ENCODE results near the gene KLHL22.
A peak's percentile ranks its signal among the peaks of the same experiment; 100 is the strongest.
"Not testable (repeated sequence)": the region's sequence is repeated elsewhere in the genome, so short reads cannot be mapped to it uniquely, and the experiment has no call there.

KLHL22 gene

GRCh38 chr22:20494978-20495860 is at the start of gene KLHL22:
Gene KLHL22 (minus strand): TSS chr22:20495795. CDS start chr22:20489211, 6,584 bp downstream.
- Histone ChIP-seq H3K79me2 (ENCODE audit: control insufficient read depth, low read length) (peaks cover 22% of the 10 kb centered on the region), H3K9me3 (ENCODE audit: control insufficient read depth, insufficient read depth, low read length) (no peaks in the 10 kb centered on the region), H3F3A (ENCODE audit: control insufficient read depth, insufficient read depth) (no peaks in the 10 kb centered on the region; the same call in 1 of the 2 replicates), H4K20me1 (ENCODE audit: control insufficient read depth, insufficient read depth, low read depth, low read length) (no peaks in the 10 kb centered on the region), H3K9me2 (replicated peaks; ENCODE audit: control insufficient read depth, low read length) (no peaks in the 10 kb centered on the region), H3K27ac (ENCODE audit: low read depth, low read length) (peak within 1 kb of the TSS; percentile 46), H3K27me3 (ENCODE audit: control insufficient read depth, low read length) (peaks cover 6% of the 10 kb centered on the region; the same call in 1 of the 2 replicates), H3K4me1 (ENCODE audit: control insufficient read depth, low read length) (peaks cover 22% of the 10 kb centered on the region), H3K4me3 (ENCODE audit: low read length) (peak within 1 kb of the TSS; percentile 80), H3K36me3 (ENCODE audit: control insufficient read depth, low read length) (no peaks in the 10 kb centered on the region), H3K4me2 (ENCODE audit: low read length) (peak within 1 kb of the TSS; percentile 83)
- peak; percentile 40; the same call in 1 of the 2 replicates for TF ChIP-seq EZH2phosphoT487 (IDR thresholded peaks at IDR 0.05; ENCODE audit: borderline replicate concordance, low read length)
- no peak for TF ChIP-seq CTCF (IDR thresholded peaks at IDR 0.05; ENCODE audit: low read depth, low read length, poor library complexity, severe bottlenecking)

- peaks cover 78% of the 10 kb centered on the region for H3K79me2 ChIP-seq (ENCODE audit: control insufficient read depth, low read length)
- H3K27ac ChIP-seq (ENCODE audit: low read depth, low read length); H3K9me2 ChIP-seq (replicated peaks; ENCODE audit: control insufficient read depth, low read length); H3K27me3 ChIP-seq (ENCODE audit: control insufficient read depth, low read length); H3K9me3 ChIP-seq (ENCODE audit: control insufficient read depth, insufficient read depth, low read length); H3K4me2 ChIP-seq (ENCODE audit: low read length); H3K4me3 ChIP-seq (ENCODE audit: low read length); H3K4me1 ChIP-seq (ENCODE audit: control insufficient read depth, low read length); H3F3A ChIP-seq (ENCODE audit: control insufficient read depth, insufficient read depth): not testable (repeated sequence)
- peaks cover 51% of the 10 kb centered on the region for H3K36me3 ChIP-seq (ENCODE audit: control insufficient read depth, low read length)
- H4K20me1 ChIP-seq (ENCODE audit: control insufficient read depth, insufficient read depth, low read depth, low read length): peaks cover 16% of the 10 kb centered on the region; the same call in 1 of the 2 replicates
Measured at GRCh38 chr22:20545318-20545634, 49.7 kb upstream of the KLHL22 start.

- Histone ChIP-seq H3K9me3 (ENCODE audit: control insufficient read depth, insufficient read depth, low read length) (no peaks in the 10 kb centered on the region), H3K9me2 (replicated peaks; ENCODE audit: control insufficient read depth, low read length) (no peaks in the 10 kb centered on the region), H3F3A (ENCODE audit: control insufficient read depth, insufficient read depth) (no peaks in the 10 kb centered on the region), H3K27ac (ENCODE audit: low read depth, low read length) (no peak overlapping the region), H3K4me3 (ENCODE audit: low read length) (no peak overlapping the region), H3K79me2 (ENCODE audit: control insufficient read depth, low read length) (peaks cover 67% of the 10 kb centered on the region), H3K27me3 (ENCODE audit: control insufficient read depth, low read length) (no peaks in the 10 kb centered on the region), H3K4me1 (ENCODE audit: control insufficient read depth, low read length) (no peaks in the 10 kb centered on the region), H4K20me1 (ENCODE audit: control insufficient read depth, insufficient read depth, low read depth, low read length) (peaks cover 10% of the 10 kb centered on the region; the same call in 1 of the 2 replicates), H3K36me3 (ENCODE audit: control insufficient read depth, low read length) (peaks cover 59% of the 10 kb centered on the region), H3K4me2 (ENCODE audit: low read length) (no peak overlapping the region)
- TF ChIP-seq CTCF (IDR thresholded peaks at IDR 0.05; ENCODE audit: low read depth, low read length, poor library complexity, severe bottlenecking) (no peak), EZH2phosphoT487 (IDR thresholded peaks at IDR 0.05; ENCODE audit: borderline replicate concordance, low read length) (no peak)
Measured at GRCh38 chr22:20542736-20543135, 47.1 kb upstream of the KLHL22 start.

GRCh38 chr22:20542055-20542454 is 46.5 kb upstream of the KLHL22 start:
- no peak overlapping the region for H3K4me2 ChIP-seq (ENCODE audit: low read length)
- no peaks in the 10 kb centered on the region for H3K9me3 ChIP-seq (ENCODE audit: control insufficient read depth, insufficient read depth, low read length)
- peaks cover 10% of the 10 kb centered on the region; the same call in 1 of the 2 replicates for H4K20me1 ChIP-seq (ENCODE audit: control insufficient read depth, insufficient read depth, low read depth, low read length)
- no peaks in the 10 kb centered on the region for H3K27me3 ChIP-seq (ENCODE audit: control insufficient read depth, low read length)
- peaks cover 63% of the 10 kb centered on the region for H3K36me3 ChIP-seq (ENCODE audit: control insufficient read depth, low read length)
- TF ChIP-seq CTCF (IDR thresholded peaks at IDR 0.05; ENCODE audit: low read depth, low read length, poor library complexity, severe bottlenecking) (no peak), EZH2phosphoT487 (IDR thresholded peaks at IDR 0.05; ENCODE audit: borderline replicate concordance, low read length) (no peak)
- no peaks in the 10 kb centered on the region for H3F3A ChIP-seq (ENCODE audit: control insufficient read depth, insufficient read depth)
- peaks cover 69% of the 10 kb centered on the region for H3K79me2 ChIP-seq (ENCODE audit: control insufficient read depth, low read length)
- no peak overlapping the region for H3K4me3 ChIP-seq (ENCODE audit: low read length)
- H3K27ac ChIP-seq (ENCODE audit: low read depth, low read length): no peak overlapping the region
- no peaks in the 10 kb centered on the region for H3K4me1 ChIP-seq (ENCODE audit: control insufficient read depth, low read length)
- H3K9me2 ChIP-seq (replicated peaks; ENCODE audit: control insufficient read depth, low read length): no peaks in the 10 kb centered on the region

- H3K9me3 ChIP-seq (ENCODE audit: control insufficient read depth, insufficient read depth, low read length); H3K9me2 ChIP-seq (replicated peaks; ENCODE audit: control insufficient read depth, low read length); H3K4me2 ChIP-seq (ENCODE audit: low read length); H3K27ac ChIP-seq (ENCODE audit: low read depth, low read length); H3K4me3 ChIP-seq (ENCODE audit: low read length); H3K27me3 ChIP-seq (ENCODE audit: control insufficient read depth, low read length); H3K4me1 ChIP-seq (ENCODE audit: control insufficient read depth, low read length); H3F3A ChIP-seq (ENCODE audit: control insufficient read depth, insufficient read depth); H4K20me1 ChIP-seq (ENCODE audit: control insufficient read depth, insufficient read depth, low read depth, low read length): not testable (repeated sequence)
- peaks cover 63% of the 10 kb centered on the region for H3K79me2 ChIP-seq (ENCODE audit: control insufficient read depth, low read length)
- H3K36me3 ChIP-seq (ENCODE audit: control insufficient read depth, low read length): peaks cover 58% of the 10 kb centered on the region
Measured at GRCh38 chr22:20538875-20539274, 43.3 kb upstream of the KLHL22 start.

Data from DOHH2 (cell line).